GM12878 (cell line): ENCODE measurements around the gene PNMA8C.

Experiments
- CREM ChIP-seq: IDR thresholded peaks from 2 replicates; pipeline ENCODE4 v1.6.1; 2014; ENCODE audit warnings: antibody characterized with exemption, low read depth
- ESRRA ChIP-seq: IDR thresholded peaks from 2 replicates; pipeline ENCODE4 v1.6.1; 2012; ENCODE audit warnings: mild to moderate bottlenecking, low read length, improper control_type of control experiment
- EZH2 ChIP-seq: IDR thresholded peaks from 2 replicates; pipeline ENCODE4 v1.6.1; 2012; ENCODE audit warnings: low read depth, mild to moderate bottlenecking, control low read depth, inconsistent platforms, low read length, borderline replicate concordance; ENCODE audit not compliant: control insufficient read depth
- FOXM1 ChIP-seq: IDR thresholded peaks from 2 replicates; pipeline ENCODE4 v1.6.1; 2012; ENCODE audit warnings: low read depth, mild to moderate bottlenecking, inconsistent platforms, low read length, moderate library complexity
- NRF1 ChIP-seq: conservative IDR thresholded peaks from 2 replicates; pipeline ENCODE4 v1.6.1; 2011; ENCODE audit warnings: mild to moderate bottlenecking, low read depth, low read length, improper control_type of control experiment
- POLR2AphosphoS5 ChIP-seq: IDR thresholded peaks from 2 replicates; pipeline ENCODE4 v1.6.1; 2011; ENCODE audit warnings: mild to moderate bottlenecking, low read length, inconsistent platforms
- POU2F2 ChIP-seq: IDR thresholded peaks from 3 replicates; pipeline ENCODE4 v1.6.1; 2011; ENCODE audit warnings: low read depth, mild to moderate bottlenecking, low read length, borderline replicate concordance
- RAD21 ChIP-seq: IDR thresholded peaks from 2 replicates; pipeline ENCODE4 v1.6.1; 2011; ENCODE audit warnings: mild to moderate bottlenecking, low read depth, low read length, moderate library complexity; ENCODE audit not compliant: insufficient read depth
- RB1 ChIP-seq: fragments of 450-650 bp; formaldehyde crosslinking; IDR thresholded peaks from 2 replicates; pipeline ENCODE4 v1.6.1; 2017; ENCODE audit warnings: mild to moderate bottlenecking, borderline replicate concordance
- SP1 ChIP-seq: IDR thresholded peaks from one replicate; pipeline ENCODE4 v1.6.1; 2011; ENCODE audit warnings: low read depth, low read length
- SPI1 ChIP-seq: IDR thresholded peaks from 2 replicates; pipeline ENCODE4 v1.6.1; 2011; ENCODE audit warnings: low read depth, mild to moderate bottlenecking, low read length, moderate library complexity, borderline replicate concordance; ENCODE audit not compliant: insufficient read depth
- TCF7 ChIP-seq: IDR thresholded peaks from 2 replicates; pipeline ENCODE4 v1.6.1; 2014; ENCODE audit warnings: antibody characterized with exemption, borderline replicate concordance
- TF ChIP-seq, protein P1 (sequence below), 3 experiments: IDR thresholded peaks in 2 of 3; conservative IDR thresholded peaks in 1 of 3; 2 replicates each; pipeline ENCODE4 v1.5.1; 2011; ENCODE audit warnings: low read depth in 3 of 3, low read length in 3 of 3, mild to moderate bottlenecking in 3 of 3, control low read depth in 2 of 3, moderate library complexity in 2 of 3, inconsistent platforms in 1 of 3, mixed read lengths in 1 of 3; ENCODE audit not compliant: control insufficient read depth in 2 of 3, insufficient read depth in 1 of 3; ENCODE audit errors: extremely low read depth in 1 of 3

DNA sequence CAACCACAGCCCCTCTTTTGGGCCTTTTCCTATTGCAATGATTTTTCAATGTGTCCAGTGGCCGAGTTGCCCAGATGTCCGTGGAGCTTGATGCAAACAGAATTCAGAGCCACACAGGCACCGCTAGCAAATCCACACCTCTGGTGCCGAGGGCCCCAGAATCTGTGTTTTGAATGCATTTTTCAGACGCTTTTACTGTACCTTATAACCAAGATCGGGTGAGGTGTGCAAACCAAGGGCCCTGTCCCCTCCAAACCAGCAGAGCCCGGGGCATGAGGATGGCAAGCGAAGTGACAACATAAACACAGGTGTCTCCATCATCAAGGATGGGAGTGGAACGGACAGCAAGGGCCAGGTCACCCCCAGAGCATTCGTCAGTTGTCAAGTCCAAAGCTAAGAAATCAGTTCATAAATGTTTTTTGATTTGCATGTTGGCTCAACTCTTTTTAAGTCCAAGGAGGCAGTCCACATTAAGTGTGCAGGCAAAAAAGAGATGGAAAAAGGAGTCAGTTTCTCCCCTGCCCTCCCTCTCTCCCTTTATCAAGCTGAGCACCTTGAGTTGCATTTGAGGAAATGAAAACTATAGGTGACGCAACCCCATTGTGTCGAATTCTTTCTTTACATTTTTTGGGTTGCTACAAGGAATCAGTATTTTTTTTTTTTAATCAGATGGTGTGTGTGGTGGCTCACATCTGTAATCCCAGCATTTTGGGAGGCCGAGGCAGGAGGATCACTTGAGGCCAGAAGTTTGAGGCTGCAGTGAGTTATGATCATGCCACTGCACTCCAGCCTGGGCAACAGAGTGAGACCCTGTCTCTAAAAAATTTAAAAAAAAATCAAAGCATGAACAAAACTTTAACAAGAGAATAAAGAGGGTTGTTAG is 18.3 kb downstream of the PNMA8C start:
- TF ChIP-seq, protein P1, sequence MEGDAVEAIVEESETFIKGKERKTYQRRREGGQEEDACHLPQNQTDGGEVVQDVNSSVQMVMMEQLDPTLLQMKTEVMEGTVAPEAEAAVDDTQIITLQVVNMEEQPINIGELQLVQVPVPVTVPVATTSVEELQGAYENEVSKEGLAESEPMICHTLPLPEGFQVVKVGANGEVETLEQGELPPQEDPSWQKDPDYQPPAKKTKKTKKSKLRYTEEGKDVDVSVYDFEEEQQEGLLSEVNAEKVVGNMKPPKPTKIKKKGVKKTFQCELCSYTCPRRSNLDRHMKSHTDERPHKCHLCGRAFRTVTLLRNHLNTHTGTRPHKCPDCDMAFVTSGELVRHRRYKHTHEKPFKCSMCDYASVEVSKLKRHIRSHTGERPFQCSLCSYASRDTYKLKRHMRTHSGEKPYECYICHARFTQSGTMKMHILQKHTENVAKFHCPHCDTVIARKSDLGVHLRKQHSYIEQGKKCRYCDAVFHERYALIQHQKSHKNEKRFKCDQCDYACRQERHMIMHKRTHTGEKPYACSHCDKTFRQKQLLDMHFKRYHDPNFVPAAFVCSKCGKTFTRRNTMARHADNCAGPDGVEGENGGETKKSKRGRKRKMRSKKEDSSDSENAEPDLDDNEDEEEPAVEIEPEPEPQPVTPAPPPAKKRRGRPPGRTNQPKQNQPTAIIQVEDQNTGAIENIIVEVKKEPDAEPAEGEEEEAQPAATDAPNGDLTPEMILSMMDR (IDR thresholded peaks at IDR 0.05 in 2 of 3, conservative IDR thresholded peaks at IDR 0.05 in 1 of 3; ENCODE audit: control insufficient read depth in 2 of 3, extremely low read depth in 1 of 3, insufficient read depth in 1 of 3, low read depth in 3 of 3, low read length in 3 of 3), result no peak
- no peak for TF ChIP-seq SP1
- no peak for TF ChIP-seq RAD21
- TF ChIP-seq RB1, result no peak
- TF ChIP-seq POU2F2, result no peak
- TF ChIP-seq CREM, result no peak
- TF ChIP-seq ESRRA, result no peak
- no peak for TF ChIP-seq TCF7
- TF ChIP-seq POLR2AphosphoS5, result no peak
- no peak for TF ChIP-seq SPI1
- no peak for TF ChIP-seq NRF1
- TF ChIP-seq EZH2, result no peak
- no peak for TF ChIP-seq FOXM1
